ENCODE data around the gene LGALS9C.
"Not testable (repeated sequence)": the region's sequence is repeated elsewhere in the genome, so short reads cannot be mapped to it uniquely, and the experiment has no call there.

LGALS9C gene

DNA sequence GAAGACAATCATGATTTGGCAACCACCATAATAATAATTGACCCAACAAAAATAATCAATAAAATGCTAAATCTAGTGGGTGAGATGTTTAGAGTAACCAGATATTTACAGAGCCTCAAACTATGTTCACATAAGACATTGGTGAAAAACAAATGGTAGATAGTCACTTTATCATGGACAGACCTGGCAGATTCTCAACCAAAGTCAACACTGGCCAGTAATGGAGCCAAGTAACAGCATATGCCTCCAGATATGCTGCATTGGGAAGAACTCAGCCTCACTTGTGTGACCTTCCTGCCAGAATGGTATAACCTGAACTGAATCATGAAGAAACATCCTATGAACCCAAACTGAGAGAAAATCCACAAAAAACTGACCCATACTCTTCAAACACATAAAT is 53.8 kb downstream of the LGALS9C start:
- H4K20me1 ChIP-seq; H3K27ac ChIP-seq; H3K4me1 ChIP-seq; H3K9me3 ChIP-seq (replicated peaks in 1 of 11); H3K4me3 ChIP-seq; H3K27me3 ChIP-seq; H3K4me2 ChIP-seq; H3K9ac ChIP-seq; H3K36me3 ChIP-seq: not testable (repeated sequence)

DNA sequence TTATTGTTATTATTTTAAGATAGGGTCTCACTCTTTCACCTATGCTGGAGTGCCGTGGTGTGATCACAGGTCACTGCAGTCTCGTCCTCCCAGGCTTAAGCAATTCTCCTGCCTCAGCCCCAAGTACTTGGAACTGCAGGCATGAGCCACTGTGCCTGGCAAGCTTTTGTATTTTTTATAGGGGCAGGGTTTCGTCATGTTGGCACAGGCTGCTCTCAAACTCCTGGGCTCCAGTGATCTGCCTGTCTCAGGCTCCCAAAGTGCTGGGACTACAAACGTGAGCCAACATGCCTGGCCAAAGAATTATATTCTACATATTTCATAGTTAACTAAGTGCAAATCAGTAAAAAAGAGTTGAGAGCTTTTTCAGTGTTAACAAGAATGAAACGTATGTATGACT is 65.6 kb downstream of the LGALS9C start:
- not testable (repeated sequence) for H4K20me1 ChIP-seq; H3K36me3 ChIP-seq; H3K9me3 ChIP-seq (replicated peaks in 1 of 11); H3K9ac ChIP-seq; H3K4me1 ChIP-seq; H3K4me3 ChIP-seq; H3K4me2 ChIP-seq; H3K27ac ChIP-seq; H3K27me3 ChIP-seq

GRCh38 chr17:18542907-18543306 is 66.3 kb downstream of the LGALS9C start:
- H3K36me3 ChIP-seq; H3K9ac ChIP-seq; H3K27me3 ChIP-seq; H3K4me2 ChIP-seq; H3K27ac ChIP-seq; H3K9me3 ChIP-seq (replicated peaks in 1 of 11); H4K20me1 ChIP-seq; H3K4me1 ChIP-seq; H3K4me3 ChIP-seq: not testable (repeated sequence)
